ENCODE results near the gene CCR2.
"Not testable (repeated sequence)": the region's sequence is repeated elsewhere in the genome, so short reads cannot be mapped to it uniquely, and the experiment has no call there.

CCR2 gene

DNA sequence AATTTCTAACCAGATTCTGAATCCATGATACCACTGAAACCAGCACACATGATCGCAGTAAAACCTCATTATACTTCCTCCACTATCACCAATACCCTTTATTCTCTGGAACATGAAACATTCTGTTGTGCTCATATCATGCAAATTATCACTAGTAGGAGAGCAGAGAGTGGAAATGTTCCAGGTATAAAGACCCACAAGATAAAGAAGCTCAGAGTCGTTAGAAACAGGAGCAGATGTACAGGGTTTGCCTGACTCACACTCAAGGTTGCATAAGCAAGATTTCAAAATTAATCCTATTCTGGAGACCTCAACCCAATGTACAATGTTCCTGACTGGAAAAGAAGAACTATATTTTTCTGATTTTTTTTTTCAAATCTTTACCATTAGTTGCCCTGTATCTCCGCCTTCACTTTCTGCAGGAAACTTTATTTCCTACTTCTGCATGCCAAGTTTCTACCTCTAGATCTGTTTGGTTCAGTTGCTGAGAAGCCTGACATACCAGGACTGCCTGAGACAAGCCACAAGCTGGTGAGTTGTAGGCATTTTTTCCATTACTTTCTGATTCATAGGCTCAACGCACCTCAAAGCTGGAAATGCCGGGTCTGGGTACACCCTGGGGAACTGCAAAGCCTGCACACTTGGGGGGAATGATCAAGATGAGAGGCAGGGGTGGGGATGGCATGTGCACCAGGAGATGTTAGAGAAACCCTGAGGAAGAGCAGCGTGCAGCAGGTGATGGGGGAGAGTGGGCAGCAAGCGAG, at the start of gene CCR2:
TSS of gene CCR2 (plus strand) at position 465 of the 764 bp plus-strand sequence. CDS start 3,417 bp downstream, outside the sequence.
- DNase-seq, result peak; percentile 52

DNA sequence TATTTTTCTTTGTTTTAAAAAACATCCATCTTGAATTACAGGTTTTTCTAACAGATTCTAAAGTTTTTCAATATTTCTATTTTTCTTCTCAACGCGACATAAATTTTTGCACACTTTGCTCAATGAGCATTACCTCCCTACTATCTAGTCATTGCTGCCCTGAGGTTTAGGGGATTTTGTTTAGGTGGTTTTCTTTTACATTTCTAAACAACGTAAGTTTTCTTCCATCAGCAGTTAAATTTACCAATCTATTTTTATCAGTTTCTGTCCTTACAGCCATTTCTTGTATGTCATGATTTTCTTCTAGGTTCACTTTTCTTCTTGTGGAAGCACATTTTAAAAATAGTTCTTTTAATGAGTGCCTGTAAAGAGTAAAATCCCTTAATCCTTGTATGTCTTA, 49.2 kb upstream of the CCR2 start:
- no peak for DNase-seq

DNA sequence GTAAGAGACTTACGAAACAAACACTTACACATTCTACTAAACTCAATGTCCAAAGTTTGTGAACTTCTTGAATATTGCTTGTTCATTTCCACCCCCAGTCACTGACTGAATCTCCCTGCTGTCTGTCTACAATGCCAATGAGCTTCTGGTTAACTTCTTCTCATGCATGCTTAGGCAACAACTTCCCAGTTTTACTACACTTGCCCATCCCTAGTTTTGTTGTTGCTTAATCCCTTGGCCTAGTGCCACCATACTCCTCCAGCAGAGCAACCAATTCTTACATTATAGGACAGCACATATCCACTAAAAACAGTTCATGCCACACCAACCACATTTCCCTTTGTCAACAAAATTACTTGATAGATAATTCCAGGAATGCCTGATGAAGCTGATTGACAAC, 40.9 kb upstream of the CCR2 start:
- no peak for DNase-seq

DNA sequence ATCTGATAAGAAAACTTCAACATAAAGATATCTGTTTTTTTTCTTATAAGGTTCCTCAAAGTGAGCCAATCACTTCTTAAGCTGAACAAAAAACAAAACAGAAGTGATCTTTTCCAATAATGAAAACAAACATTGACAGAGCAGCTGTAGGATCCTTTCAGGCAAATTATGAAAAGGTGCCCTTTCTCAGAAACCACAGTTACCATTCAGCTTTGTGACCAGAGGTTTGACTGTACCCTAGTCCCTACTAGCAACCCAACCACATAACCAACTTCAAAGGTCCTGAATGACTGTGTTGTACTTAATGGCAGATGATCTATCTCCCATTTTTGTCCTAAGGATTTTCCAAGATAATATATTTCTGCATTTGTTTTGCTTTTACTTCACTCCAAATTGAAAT, 39.4 kb upstream of the CCR2 start:
- DNase-seq, result peak; percentile 54

DNA sequence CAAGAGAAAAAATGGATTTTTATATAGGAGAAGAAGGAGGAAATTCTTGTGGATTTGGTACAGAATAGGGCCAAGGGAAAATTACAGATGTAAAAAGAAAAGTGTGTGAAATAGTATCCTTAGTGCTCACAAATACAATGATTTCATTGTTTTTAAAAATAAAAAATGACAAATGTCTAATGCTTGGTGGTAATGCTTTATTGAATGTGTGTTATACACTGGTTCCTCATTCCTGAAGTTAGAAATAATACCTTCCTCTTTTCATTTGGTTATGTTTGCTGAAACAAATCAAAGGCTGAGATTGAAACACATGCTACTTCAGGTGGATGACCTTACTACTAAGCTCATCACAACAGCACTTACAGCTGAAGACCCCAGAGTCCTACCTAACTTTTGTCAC, 37.7 kb upstream of the CCR2 start:
- no peak for DNase-seq

DNA sequence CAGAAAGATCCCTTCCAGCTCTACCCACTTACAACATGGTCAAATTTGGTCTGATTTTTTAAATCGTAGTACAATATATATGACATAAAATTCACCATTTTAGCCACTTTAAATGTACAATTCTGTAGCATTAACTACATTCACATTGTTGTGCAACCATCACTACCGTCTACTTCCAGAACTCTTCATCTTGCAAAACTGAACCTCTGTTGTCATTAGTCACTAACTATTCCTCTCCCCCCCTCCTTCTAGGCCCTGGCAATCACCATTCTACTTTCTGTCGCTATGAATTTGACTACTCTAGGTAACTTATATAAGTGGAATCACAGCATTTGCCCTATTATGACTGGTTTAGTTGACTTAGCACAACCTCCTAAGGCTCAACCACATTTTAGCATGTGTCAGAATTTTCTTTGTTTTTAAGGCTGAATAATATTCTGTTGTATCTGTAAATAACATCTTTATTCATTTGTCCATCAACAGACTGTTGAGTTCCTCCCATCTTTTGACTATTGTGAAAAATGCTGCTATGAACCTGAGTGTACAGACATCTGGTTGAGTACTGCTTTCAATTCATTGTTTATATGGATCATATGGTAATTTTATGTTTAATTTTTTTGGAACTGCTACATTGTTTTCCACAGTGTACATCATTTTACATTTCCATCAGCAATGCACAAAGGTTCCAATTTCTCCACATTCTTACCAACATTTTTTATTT, 35.5 kb upstream of the CCR2 start:
- DNase-seq, result no peak

DNA sequence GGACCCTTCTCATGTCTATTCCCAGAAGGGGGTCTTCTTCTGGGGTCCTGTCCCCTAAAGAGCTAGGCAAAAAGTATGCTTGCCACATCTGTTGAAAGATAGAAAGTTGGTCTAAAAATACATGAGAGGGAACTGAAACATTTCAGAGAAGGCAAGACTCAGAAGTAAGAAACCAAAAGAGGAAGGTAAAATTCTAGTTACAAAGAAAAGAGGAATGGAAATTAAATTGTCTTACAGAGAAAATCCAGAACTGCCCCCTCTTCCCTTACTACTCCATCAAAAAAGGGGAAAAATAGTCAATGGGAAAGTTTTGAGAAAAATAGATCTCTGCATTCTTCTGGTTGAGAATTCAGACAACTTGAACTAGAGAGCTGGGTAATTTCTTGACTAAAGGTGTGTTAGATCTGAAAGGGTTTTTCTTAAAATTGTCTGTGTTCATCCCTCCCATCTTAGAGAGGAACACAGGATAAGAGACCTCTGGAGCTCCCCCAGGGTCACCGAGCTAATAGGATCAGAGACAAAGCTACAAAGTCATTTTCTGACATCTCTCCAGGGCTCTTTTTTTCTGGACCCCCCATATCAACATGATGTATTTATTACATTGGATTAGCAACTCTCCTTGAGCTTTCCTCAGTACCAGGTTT, 32.3 kb upstream of the CCR2 start:
- DNase-seq, result no peak

DNA sequence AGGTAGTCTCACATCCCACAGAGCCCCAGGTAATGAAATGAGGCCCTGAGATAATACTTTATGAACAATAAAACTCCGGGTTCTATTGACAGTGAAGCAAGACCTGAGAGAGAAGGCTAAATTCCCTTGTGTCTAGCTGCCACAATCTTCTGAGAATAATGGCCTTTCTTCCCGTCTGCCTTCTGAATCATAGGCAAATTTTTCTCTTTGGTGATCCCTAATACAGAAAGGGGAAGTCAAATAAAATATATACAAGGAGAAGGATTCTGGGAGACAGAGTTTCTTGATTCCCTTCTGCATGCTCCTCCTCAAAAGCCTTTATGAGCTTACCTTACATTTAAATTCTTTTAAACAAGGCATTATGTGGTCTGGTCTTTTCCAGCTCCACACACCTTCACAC, 29.9 kb upstream of the CCR2 start:
- DNase-seq, result no peak

DNA sequence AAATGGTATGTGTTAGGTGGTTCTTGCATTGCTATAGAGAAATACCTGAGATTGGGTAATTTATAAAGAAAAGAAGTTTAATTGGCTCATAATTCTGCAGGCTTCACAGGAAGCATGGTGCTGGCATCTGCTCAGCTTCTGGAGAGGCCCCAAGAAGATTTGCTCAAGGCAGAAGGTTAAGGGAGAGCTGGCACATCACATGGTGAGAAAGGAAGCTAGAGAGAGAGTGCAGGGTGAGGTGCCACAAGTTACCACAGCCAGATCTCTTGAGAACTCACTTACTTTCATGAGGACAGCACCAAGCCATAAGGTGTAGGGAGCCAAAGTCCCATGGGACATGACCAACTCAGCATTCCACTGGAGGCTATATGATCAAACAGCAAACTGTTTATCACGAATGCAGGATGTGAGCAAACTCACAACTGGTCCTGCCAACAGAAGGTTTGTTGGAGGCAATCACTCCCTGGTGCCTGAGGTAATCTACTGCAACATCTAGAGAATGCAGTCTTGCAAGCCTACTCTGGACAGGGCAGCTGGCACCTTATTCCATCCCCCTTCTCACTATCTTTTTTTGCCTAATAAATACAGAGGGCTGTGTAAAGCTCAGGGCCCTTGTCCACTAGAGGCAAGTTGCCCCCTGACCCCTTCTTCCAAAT, 28.1 kb upstream of the CCR2 start:
- no peak for DNase-seq

DNA sequence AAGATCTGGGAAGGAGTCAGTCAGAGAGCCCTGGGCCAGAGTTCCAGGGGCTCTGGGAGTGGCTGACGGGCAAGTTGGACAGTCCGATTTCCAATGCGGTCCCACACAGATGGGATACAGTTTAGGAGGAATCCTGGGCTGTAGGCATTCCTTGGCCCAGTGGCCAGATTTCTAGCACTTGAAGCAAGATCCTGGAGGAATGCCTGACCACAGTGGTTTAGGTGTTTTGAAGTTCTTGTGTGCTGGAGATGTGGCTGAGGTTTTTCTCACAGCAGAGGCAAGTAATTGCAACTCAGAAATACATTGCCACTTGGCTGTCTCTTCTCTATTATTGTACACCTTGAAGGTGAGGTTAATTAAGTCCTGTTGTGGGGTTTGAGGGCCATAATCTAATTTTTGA, 23.2 kb upstream of the CCR2 start:
- DNase-seq, result not testable (repeated sequence)

DNA sequence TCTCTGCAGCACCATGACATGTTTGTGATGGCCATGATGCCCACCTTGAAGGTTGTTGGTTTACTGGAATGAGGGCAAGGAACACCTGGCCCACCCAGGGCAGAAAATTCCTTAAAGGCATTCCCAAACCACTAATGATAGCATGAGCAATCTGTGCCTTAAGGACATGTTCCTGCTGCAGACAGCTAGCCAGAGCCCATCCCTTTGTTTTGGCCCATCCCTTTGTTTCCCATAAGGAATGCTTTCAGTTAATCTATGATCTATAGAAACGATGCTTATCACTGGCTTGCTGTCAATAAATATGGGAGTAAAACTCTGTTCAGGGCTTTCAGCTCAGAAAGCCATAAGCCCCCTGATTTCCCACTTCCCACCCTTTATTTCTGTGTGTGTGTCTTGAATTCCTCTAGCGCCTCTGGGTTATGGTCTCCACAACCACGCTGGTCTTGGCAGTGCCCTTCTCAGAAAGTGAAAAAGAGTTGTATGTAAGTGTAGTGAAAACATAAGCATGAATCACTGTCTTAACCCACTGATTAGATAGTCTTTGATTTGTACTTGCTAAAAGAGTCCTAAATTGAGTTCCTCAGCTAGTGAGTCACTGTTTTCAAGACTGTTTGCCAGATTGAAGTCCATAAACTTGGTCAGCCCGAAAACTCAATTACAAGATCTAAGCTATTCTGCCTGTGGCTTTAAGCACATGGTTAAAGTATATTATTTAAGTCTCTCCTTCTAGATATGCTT, 19.0 kb upstream of the CCR2 start:
- DNase-seq, result peak; percentile 67

DNA sequence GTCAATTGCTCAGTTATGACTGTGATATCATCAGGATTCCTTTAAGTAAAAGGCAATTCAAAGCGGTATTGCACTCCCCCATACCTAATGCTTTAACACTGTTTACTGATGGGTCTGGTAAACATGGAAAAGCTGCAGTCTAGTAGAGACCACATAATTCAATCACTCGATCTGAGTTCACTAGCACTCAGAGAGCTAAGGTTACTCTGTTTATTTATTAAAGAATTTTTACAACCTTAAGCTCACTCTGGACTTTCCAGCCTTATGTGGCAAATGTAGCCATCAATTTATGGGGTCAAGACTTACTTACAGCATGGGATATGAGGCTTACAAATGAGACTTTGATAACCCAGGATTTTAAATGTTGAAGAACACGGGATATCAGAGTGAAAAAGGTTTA, 18.4 kb upstream of the CCR2 start:
- DNase-seq, result no peak

DNA sequence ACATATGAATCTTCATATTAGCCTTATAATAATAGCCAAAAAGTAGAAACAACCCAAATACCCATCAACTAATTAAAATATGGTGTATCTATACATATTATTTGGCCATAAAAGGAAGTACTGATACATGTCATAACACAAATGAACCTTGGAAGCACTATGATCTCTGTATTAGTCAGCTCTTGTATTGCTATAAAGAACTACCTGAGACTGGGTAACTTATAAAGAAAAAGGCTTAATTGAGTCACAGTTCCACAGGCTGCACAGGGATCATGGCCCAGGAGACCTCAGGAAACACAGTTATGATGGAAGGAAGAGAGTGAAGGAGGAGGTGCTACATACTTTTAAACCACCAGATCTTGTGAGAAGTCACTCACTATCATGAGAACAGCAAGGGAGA, 16.0 kb upstream of the CCR2 start:
- peak; percentile 45 for DNase-seq

DNA sequence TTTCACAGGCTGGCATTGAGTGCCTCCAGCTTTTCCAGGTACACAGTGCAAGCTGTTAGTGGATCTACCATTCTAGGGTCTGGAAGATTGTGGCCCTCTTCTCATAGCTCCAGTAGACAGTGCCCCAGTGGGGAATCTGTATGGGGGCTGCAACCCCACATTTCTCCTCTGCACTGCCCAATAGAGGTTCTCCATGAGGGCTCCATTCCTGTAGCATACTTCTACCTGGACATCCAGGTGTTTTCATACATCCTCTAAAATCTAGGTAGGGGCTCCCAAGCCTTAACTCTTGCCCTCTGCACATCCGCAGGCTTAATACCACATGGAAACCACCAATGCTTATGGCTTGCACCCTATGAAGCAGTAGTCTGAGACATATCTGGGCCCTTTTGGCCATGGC, 15.1 kb upstream of the CCR2 start:
- DNase-seq, result no peak

DNA sequence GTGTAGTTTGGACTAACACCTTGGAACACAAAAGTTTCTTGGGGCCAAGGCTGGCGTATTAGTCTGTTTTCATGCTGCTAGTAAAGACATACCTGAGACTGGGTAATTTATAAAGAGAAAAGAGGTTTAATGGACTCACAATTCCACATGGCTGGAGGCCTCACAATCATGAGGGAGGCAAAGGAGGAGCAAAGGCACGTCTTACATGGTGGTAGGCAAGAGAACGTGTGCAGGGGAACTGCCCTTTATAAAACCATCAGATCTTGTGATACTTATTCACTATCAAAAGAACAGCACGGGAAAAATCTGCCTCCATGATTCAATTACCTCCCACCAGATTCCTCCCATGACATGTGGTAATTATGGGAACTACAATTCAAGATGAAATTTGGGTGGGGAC, 9.4 kb upstream of the CCR2 start:
- no peak for DNase-seq

DNA sequence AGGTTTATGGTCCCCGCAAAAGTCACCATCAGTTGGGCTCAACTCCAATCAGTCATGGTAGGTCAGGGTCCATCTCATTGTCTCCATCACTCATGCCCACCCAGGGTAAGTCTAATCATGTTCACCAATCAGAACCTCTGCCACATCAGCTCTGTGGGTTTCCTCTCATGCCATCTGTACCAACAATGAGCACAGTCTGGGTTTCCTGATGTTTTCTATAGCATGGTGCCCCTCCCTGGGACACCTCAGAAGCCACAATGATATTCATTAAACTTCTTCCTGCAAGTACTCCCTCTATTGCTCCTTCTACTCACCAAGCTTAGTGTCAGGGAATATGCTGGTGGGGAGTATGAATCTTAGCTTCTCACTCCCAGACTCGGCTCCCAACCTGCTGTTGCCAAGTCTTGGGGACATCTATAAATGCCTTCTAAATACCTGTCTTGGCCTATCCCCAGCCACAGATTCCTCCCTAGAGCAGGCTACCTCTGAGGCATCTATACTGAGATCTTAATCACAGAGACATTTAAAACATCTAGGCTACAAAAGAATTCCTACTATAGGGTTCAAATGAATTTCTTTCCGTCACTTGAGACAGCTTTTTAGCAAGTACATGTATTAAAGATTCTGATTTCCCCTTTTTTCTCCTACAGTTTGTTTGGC, 5.0 kb upstream of the CCR2 start:
- peak; percentile 51 for DNase-seq

DNA sequence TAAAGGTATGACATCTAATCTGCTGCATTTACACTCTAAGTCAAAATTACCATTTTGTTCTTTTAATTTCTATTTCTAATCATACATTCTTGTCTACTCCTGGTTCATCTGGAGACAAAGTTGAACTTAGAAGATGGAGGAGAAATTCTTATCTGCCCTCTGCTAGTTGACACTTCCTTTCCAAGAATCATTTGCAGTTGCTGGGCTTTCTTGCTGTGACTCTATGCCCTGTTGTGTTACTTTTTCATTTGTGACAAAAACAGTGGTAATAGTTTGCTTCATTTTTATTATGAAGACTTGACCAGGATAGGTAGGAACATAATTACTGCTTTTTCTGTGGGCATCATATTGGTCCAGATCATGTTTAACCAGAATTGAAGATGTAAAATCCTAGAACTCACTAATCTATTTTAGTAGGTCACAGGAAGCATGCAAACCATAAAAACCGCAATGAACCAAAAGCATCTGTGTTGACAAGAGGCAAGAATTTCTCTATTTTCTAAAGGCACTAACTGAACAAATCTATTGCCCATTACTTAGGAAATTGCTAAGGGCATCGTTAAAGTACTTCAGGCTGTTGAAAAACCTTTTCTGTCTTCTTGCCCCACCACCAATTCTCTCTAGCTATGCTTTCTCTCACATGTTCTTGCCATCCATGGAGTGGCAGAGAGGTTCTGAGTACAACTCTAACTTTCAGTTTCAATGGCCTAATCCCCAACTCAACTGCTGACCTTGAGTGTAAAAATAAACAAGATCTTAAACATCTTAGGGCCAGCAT, 4.2 kb upstream of the CCR2 start:
- peak; percentile 67 for DNase-seq

DNA sequence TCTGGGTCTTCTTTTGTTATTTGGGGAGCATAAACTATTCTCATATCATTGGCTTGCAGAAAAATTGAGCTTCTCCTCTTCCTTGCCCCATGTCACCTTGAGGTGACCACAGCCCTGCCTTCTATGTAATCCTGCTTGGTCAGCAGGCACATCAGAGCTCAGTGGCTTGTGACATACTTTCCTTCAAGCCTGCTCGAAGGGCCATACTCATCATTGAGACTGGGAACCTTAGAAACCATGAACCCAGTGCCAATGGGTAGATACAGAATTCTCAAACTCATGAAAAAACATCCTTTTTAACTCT, 3.7 kb upstream of the CCR2 start:
- DNase-seq, result peak; percentile 47

DNA sequence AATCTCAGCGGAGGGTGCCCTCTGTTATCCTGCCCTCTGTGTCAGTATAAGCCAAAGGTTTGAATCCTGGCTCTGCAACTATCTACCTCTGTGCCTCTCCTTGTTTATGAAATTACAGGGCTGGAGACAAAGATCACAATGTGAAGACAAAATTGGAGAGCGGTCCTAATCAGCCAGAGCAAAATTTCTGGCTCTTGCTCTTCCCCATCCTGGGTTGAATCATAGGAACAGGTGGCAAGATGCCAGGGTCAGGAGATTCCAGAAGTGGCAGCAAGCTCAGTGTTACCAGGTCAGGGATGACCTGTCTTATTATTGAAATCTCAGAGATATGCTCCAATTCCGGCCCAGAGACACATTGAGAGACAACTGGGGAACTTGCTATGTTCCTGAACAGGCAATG, 2.3 kb upstream of the CCR2 start:
- no peak for DNase-seq

DNA sequence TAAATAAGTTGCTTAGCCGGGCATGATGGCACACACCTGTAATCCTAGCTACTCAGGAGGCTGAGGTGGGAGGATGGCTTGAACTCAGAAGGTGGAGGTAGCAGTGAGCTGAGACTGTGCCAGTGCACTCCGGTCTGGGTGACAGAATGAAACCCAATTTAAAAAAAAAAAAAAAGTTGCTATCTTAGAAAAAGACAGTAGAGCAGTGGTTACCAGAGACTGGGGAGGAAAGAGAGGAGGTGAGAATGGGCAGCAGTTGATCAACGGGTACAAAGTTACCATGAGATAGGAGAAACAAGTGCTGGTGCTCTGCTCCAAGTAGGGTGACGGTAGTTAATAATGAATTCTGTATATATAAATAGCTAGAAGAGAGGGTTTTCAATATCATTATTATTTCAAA, 821 bp upstream of the CCR2 start:
- DNase-seq, result no peak

DNA sequence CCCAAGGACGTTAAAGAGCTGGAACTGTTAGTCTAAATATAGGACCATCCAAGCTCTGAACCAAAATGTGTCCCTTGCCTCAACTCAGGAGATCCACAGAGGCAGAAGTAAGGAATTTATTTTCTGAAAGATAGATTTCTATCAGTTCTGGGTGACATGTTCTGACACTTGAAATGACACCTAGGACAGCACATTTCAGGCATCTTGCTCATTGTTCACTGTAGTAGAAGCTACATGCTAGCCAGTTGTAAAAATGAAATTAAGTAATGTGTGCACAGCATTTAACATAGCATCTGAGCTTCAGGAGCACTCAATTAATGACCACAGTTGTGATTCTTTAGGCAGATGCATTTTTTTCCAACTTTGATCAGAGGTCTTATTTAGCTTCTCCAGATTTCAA, 567 bp downstream of the CCR2 start:
- DNase-seq, result no peak

DNA sequence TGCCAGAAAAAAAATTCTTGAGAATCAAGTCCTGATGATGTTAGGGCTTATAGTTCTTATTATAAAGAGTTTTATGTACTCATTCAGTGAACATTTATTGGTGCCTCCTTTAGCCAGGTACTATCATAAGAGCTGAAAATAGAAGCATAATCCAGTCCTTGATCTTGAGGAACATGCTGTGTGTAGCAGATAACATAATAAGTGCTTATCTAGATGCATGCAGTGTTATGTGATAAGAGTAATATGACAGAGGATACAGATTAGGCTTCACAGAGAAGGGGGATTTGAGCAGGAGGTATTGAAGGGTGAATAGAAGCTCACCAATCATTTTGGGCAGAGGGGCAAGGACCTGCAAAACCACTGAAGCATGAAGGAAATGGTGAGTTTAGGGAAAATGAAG, 1.1 kb downstream of the CCR2 start:
- DNase-seq, result no peak

Measured in activated CD4-positive, alpha-beta T cell treated with anti-CD3 and anti-CD28 coated beads, Interleukin-10, Interleukin-2, amounts not matched to agents 100 ng/mL and 50 ng/mL, durations not matched to agents 16 hours and 8 hours (primary cell).